B cell (primary cell): ENCODE measurements around the gene GNG3. TPM values are rescaled to one million over a fixed set of nuclear protein-coding genes. Genes with fewer than 3 reads are reported as not detected.

Source experiments
- ATAC-seq: fragments of 200-7000 bp; cut with Tn5 transposase; one replicate; pipeline ENCODE4 v1.10.0; 2021; ENCODE audit warnings: low read depth, mild to moderate bottlenecking, moderate number of reproducible peaks, moderate library complexity
- CTCF ChIA-PET: fragments of 350-600 bp; sonication (Branson Sonifier 250); formaldehyde crosslinking; loops from one replicate; lab custom pipeline; 2021; ENCODE audit warnings: antibody characterized with exemption, inconsistent platforms; lab: Charles Lee
- POLR2A ChIA-PET: fragments of 350-600 bp; sonication (Branson Sonifier 250); formaldehyde crosslinking; loops from one replicate; lab custom pipeline; 2021; ENCODE audit warnings: antibody characterized with exemption; lab: Charles Lee
- DNase-seq: peaks from one replicate; pipeline ENCODE4 v3.0.0; 2013
- H2AFZ ChIP-seq: 2 replicates; pipeline ENCODE4 v1.6.1; 2012; ENCODE audit warnings: mild to moderate bottlenecking, low read depth, low read length; ENCODE audit not compliant: insufficient read depth, poor library complexity, severe bottlenecking
- H3K27ac ChIP-seq, 2 donors: 1 replicate in 1 of 2; 2 replicates in 1 of 2; pipeline ENCODE4 v1.5.1; 2012 to 2013; ENCODE audit warnings: low read length in 2 of 2, mild to moderate bottlenecking in 2 of 2, moderate library complexity in 1 of 2
- H3K27me3 ChIP-seq, 4 experiments: fragments of 200-600 bp in 1 of 4; sonication (generic) in 1 of 4; replicated peaks in 1 of 4; 1 replicate in 2 of 4; 2 replicates in 2 of 4; pipeline versions ENCODE4 v1.6.1 to v1.7.0; 2013 to 2016; ENCODE audit warnings: low read length in 3 of 4, mild to moderate bottlenecking in 2 of 4, mixed read lengths in 1 of 4, moderate library complexity in 1 of 4; ENCODE audit not compliant: insufficient read depth in 4 of 4, control insufficient read depth in 3 of 4; ENCODE audit errors: control extremely low read depth in 1 of 4
- H3K36me3 ChIP-seq, 2 experiments: replicated peaks in 1 of 2; 1 replicate in 1 of 2; 2 replicates in 1 of 2; pipeline versions ENCODE4 v1.6.1 to v1.7.1; 2013; ENCODE audit warnings: low read length in 1 of 2; ENCODE audit not compliant: insufficient read depth in 2 of 2, control insufficient read depth in 1 of 2; ENCODE audit errors: control extremely low read depth in 1 of 2, extremely low read depth in 1 of 2
- H3K4me1 ChIP-seq, 2 donors: fragments of 200-600 bp in 1 of 2; sonication (generic) in 1 of 2; 1 replicate in 1 of 2; 2 replicates in 1 of 2; pipeline versions ENCODE4 v1.5.1 to v1.6.1; 2013 to 2017; ENCODE audit warnings: low read length in 2 of 2; ENCODE audit not compliant: control insufficient read depth in 2 of 2, insufficient read depth in 2 of 2
- H3K4me2 ChIP-seq: replicated peaks from 2 replicates; pipeline ENCODE3; 2012; ENCODE audit warnings: mild to moderate bottlenecking, low read depth, low read length; ENCODE audit not compliant: poor library complexity, severe bottlenecking
- H3K4me3 ChIP-seq, 5 experiments: fragments of 200-600 bp in 1 of 5; sonication (generic) in 1 of 5; 1 replicate in 3 of 5; 2 replicates in 2 of 5; pipeline versions ENCODE4 v1.5.1 to v1.7.0; 2011 to 2016; ENCODE audit warnings: low read length in 4 of 5, mild to moderate bottlenecking in 4 of 5, low read depth in 2 of 5, control low read depth in 1 of 5, moderate library complexity in 1 of 5; ENCODE audit not compliant: insufficient read depth in 1 of 5; ENCODE audit errors: control extremely low read depth in 1 of 5, extremely low read depth in 1 of 5
- H3K79me2 ChIP-seq: fragments of 200-600 bp; sonication (generic); one replicate; pipeline ENCODE4 v1.6.0; 2016; ENCODE audit warnings: low read length; ENCODE audit not compliant: control insufficient read depth, insufficient read depth
- H3K9ac ChIP-seq: fragments of 200-600 bp; sonication (generic); 2 replicates; pipeline ENCODE4 v1.6.1; 2017; ENCODE audit warnings: mild to moderate bottlenecking, low read length, moderate library complexity
- H3K9me3 ChIP-seq, 3 donors: one replicate each; pipeline versions ENCODE4 v1.6.1 to v1.7.1; 2013; ENCODE audit warnings: low read length in 2 of 3; ENCODE audit not compliant: control insufficient read depth in 2 of 3, insufficient read depth in 1 of 3; ENCODE audit errors: control extremely low read depth in 1 of 3
- H4K20me1 ChIP-seq: 2 replicates; pipeline ENCODE4 v1.6.0; 2012; ENCODE audit warnings: mild to moderate bottlenecking, low read length; ENCODE audit not compliant: insufficient read depth, control insufficient read depth, poor library complexity, severe bottlenecking
- H3K27ac Mint-ChIP-seq: one replicate; pipeline ENCODE4 v1.8.0; 2021; ENCODE audit warnings: mixed read lengths
- H3K27me3 Mint-ChIP-seq: one replicate; pipeline ENCODE4 v1.8.0; 2021; ENCODE audit warnings: mixed read lengths
- H3K4me1 Mint-ChIP-seq: one replicate; pipeline ENCODE4 v1.8.0; 2021; ENCODE audit warnings: mixed read lengths
- H3K4me3 Mint-ChIP-seq: one replicate; pipeline ENCODE4 v1.8.0; 2021; ENCODE audit warnings: mixed read lengths
- H3K9me3 Mint-ChIP-seq: one replicate; pipeline ENCODE4 v1.8.0; 2022; ENCODE audit warnings: mixed read lengths; ENCODE audit not compliant: insufficient read depth
- EZH2 ChIP-seq: IDR thresholded peaks from 2 replicates; pipeline ENCODE4 v1.6.1; 2012; ENCODE audit warnings: borderline replicate concordance, low read depth, mild to moderate bottlenecking, moderate library complexity, low read length; ENCODE audit not compliant: insufficient read depth, poor library complexity, severe bottlenecking
- WGBS: methylation state at CpG from one replicate; pipeline ENCODE4 v1.1.5; 2013; ENCODE audit warnings: missing lambda C conversion rate; ENCODE audit not compliant: insufficient coverage; 5-methylcytosine and 5-hydroxymethylcytosine counted together
- intact Hi-C: fragments of 100-400 bp; cut with micrococcal nuclease; formaldehyde crosslinking; loops from one replicate; pipeline ENCODE4 v1.10.0; 2022
- polyA plus RNA-seq: library from polyadenylated mRNA; depleted of rRNA; stranded (reverse); fragments of >200 nt; gene quantifications from 2 replicates; pipeline ENCODE4 v1.2.3, GENCODE V29; 2012
- total RNA-seq, 2 donors: library from RNA; stranded (reverse); fragments of 120-200 nt in 1 of 2; gene quantifications; 1 replicate in 1 of 2; 2 replicates in 1 of 2; pipeline versions ENCODE4 v1.2.3 to v1.2.4, GENCODE V29; 2013 to 2022
- TF ChIP-seq, protein P1 (sequence below): fragments of 200-600 bp; IDR thresholded peaks from one replicate; pipeline ENCODE4 v1.8.0; 2022; ENCODE audit warnings: antibody characterized with exemption, mild to moderate bottlenecking

Gene GNG3
- total and polyA plus RNA-seq, 2 donors (not counting 1 experiment from before 2014, with no cell fraction given) = 2.1 to 5.5 TPM

DNA sequence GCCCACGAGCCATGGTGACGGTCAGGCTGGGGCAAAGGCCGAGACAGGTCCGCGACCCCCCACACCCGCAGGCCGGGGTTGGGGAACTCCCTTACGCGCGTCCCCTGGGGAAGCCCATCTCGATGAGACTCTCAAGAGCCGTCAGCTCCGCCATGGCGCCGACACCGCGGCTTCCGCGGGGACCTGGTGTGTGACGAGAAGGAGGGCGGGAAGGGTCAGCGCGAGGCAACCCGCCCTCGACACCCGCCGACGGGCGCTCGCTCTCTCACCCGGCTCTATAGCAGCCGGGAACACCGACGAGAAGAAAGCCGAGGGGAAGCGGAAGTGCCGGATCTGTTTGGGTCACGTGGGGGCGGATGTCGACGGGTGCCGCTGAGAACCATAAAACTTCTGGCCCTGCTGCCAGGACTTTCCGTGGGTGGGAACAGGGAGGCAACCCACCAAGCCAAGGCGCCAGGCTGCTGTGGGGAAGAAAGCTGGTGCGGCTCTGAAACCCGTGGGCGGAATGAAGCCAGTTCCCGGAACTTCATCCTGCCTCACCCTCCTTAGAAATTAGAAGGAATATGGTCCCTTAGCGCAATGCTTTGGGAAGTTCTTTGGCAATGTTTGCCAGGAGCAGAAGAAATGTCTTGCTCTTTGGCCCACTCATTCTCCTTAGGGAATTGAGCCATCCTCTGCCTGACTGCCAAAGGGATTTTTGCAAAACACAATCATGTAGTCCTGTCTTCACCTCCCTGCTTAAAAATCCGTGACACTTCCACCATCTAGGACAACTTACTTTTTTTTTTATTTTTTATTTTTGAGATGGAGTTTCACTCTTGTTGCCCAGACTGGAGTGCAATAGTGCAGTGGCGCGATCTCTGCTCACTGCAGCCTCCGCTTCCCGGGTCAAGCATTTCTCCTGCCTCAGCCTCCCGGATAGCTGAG, 28.4 kb upstream of the GNG3 start, which contains the start of gene UBXN1:
UBXN1 (minus strand) TSS at position 304 of the 927 bp plus-strand sequence; CDS start at position 154, 150 bp downstream.
- Histone ChIP-seq H3K4me1 (peaks cover 9 to 20% of the 10 kb centered on the region in 2 donors), H3K79me2 (peaks cover 35% of the 10 kb centered on the region), H3K9ac (peak within 1 kb of the TSS; percentile 99), H4K20me1 (no peaks in the 10 kb centered on the region), H3K27ac (peak within 1 kb of the TSS; percentile 83 to 99), H2AFZ (peak within 1 kb of the TSS; percentile 96), H3K9me3 (no peaks in the 10 kb centered on the region), H3K27me3 (no peaks in the 10 kb centered on the region), H3K4me3 (peak within 1 kb of the TSS; percentile 71 to 99 (median 98)), H3K36me3 (peaks cover 1 to 20% of the 10 kb centered on the region in 2 experiments), H3K4me2 (peak within 1 kb of the TSS; percentile 90)
- Mint-ChIP-seq H3K9me3 (no peaks in the 10 kb centered on the region), H3K4me1 (peaks cover 34% of the 10 kb centered on the region), H3K27me3 (no peaks in the 10 kb centered on the region), H3K4me3 (peak within 1 kb of the TSS; percentile 88), H3K27ac (peak within 1 kb of the TSS; percentile 93)
- 8% methylated on average over 48 of the region's 55 CpGs for WGBS
- intact Hi-C loops = loop anchor here (1.0 to 2.0 kb wide), 6 partner anchors 8 to 48 kb away; partner anchors contain the start of genes C11orf98, CSKMT, HNRNPUL2 and INTS5
- ATAC-seq (peak; percentile 77), DNase-seq (peak; percentile 92)
- CTCF ChIA-PET = interaction anchor here (0.6 to 3.0 kb wide), 7 partner anchors 11 to 778 kb away, joined by 3 to 32 read pairs (median 3); partner anchors contain the start of genes C11orf98, CSKMT and POLR2G
- TF ChIP-seq, protein P1, sequence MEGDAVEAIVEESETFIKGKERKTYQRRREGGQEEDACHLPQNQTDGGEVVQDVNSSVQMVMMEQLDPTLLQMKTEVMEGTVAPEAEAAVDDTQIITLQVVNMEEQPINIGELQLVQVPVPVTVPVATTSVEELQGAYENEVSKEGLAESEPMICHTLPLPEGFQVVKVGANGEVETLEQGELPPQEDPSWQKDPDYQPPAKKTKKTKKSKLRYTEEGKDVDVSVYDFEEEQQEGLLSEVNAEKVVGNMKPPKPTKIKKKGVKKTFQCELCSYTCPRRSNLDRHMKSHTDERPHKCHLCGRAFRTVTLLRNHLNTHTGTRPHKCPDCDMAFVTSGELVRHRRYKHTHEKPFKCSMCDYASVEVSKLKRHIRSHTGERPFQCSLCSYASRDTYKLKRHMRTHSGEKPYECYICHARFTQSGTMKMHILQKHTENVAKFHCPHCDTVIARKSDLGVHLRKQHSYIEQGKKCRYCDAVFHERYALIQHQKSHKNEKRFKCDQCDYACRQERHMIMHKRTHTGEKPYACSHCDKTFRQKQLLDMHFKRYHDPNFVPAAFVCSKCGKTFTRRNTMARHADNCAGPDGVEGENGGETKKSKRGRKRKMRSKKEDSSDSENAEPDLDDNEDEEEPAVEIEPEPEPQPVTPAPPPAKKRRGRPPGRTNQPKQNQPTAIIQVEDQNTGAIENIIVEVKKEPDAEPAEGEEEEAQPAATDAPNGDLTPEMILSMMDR = no peak
- no peak for TF ChIP-seq EZH2
- POLR2A ChIA-PET = interaction anchor here (0.6 to 3.2 kb wide), 11 partner anchors 8 to 1354 kb away, joined by 3 to 16 read pairs (median 5); partner anchors contain the start of genes C11orf98, CSKMT, EML3 and HNRNPUL2
